ENCODE data around the gene CALML5. TPM values are rescaled to one million over a fixed set of nuclear protein-coding genes. Genes with fewer than 3 reads are reported as not detected.

CALML5 gene
- total and polyA plus RNA-seq, 9 of the 15 experiments (the other 6 are each of a cell fraction or from before 2014, with no cell fraction given): not detected

DNA sequence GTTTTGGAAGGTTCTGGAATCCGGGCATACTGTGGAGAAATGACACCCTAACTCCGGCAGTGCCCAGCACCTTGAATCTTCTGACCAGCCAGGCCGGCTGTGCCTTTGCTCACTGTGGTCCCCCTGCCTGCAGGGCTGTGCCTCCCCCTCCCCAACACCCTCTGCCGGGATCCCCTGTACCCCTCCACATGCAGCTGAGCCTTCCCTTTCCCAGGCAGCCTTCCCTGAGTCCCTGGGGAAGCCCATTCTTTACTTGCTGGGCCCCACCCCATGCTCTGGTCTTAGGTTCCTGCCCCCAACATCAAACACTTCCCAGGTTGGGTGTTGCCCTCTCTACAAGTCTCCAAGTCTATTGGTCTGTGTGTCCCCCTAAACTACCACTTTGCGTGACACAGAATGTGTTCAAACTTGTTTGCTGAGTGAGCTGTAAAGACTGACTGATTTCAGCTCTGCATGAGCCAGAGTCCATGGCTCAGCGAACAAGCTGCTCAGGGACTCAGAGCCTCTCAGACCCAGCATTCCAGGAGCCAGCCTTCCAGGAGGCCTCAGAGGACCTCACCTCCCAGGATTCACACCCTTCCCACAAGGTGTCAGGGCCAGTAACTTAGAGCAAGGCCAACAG lies 31.6 kb downstream of the CALML5 start:
- 91% methylated on average over 5 of the region's 6 CpGs for WGBS (ENCODE audit: insufficient coverage, low coverage, missing lambda C conversion rate)
- Histone ChIP-seq H3K36me3 (ENCODE audit: control insufficient read depth, insufficient read depth, low read length) (peaks cover 44% of the 10 kb centered on the region; the same call in 2 of the 3 replicates), H3K79me2 (ENCODE audit: control insufficient read depth, insufficient read depth, low read length) (peaks cover 96% of the 10 kb centered on the region), H3K4me1 (replicated peaks in 1 of 2; ENCODE audit: control insufficient read depth in 2 of 2, insufficient read depth in 2 of 2, low read length in 2 of 2) (peaks cover 46 to 55% of the 10 kb centered on the region in 2 experiments), H3K9me1 (ENCODE audit: control insufficient read depth, insufficient read depth, low read length) (no peaks in the 10 kb centered on the region), H3K27me3 (ENCODE audit: control insufficient read depth in 2 of 2, insufficient read depth in 2 of 2, low read length in 2 of 2) (no peaks in the 10 kb centered on the region), H3K9ac (ENCODE audit: insufficient read depth in 1 of 2, low read depth in 2 of 2, low read length in 2 of 2) (peak overlapping the region in 1 of 2 experiments; percentile 69; a peak in 2 of 4 replicates), H3K4me3 (no peak overlapping the region), H4K20me1 (replicated peaks; ENCODE audit: control insufficient read depth, insufficient read depth, low read length) (no peaks in the 10 kb centered on the region), H3K27ac (ENCODE audit: extremely low read depth, low read depth, low read length) (peak overlapping the region; percentile 63), H2AFZ (ENCODE audit: low read depth, low read length) (no peak overlapping the region), H3K9me3 (replicated peaks; ENCODE audit: control insufficient read depth, insufficient read depth, low read depth, low read length) (peaks cover 7% of the 10 kb centered on the region), H3K4me2 (ENCODE audit: insufficient read depth, low read length) (peak overlapping the region; percentile 40)
- CTCF ChIA-PET (ENCODE audit: low intra/inter-chr PET ratio): no interaction called here
- intact Hi-C loops (cut with micrococcal nuclease): no loop called here
- in situ Hi-C loops (cut with MboI): no loop called here
- POLR2A ChIA-PET: interaction anchor here (0.5 to 2.0 kb wide), 7 partner anchors 8 to 422 kb away, joined by 3 to 10 read pairs (median 4); partner anchors contain the start of genes ANKRD16 and FBH1
- no peak for FAIRE-seq
- ATAC-seq: no peak
- no peak for TF ChIP-seq RBM25 (IDR thresholded peaks at IDR 0.05; ENCODE audit: low read depth, low read length, severe bottlenecking)
- TF ChIP-seq ZBTB7A (IDR thresholded peaks at IDR 0.05; ENCODE audit: borderline replicate concordance, control insufficient read depth, low read depth, low read length): 0 out of 2 replicates have a peak, but pooled peaks have one; percentile 14
- BruUV-seq (replicated peaks): no TSS peak
- no peak for DNase-seq (ENCODE audit: extremely low read depth in 1 of 4, low spot score in 3 of 4)

DNA sequence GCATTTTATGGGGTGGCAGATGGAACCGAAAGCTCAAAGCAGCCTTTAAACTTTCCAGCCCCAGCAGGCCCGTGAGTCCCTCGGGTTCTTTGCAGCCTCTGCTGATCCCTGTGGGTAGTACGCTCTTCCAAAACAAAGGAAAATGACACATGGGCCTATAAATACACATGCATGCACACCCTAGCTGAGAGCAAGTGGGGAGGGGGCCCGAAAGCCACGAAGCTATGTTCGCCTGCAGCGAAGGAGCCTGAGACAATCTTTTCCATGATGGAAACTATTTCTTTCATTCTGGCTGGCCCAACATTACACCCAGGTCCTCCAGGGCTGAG lies 32.2 kb downstream of the CALML5 start:
- H3K27me3 ChIP-seq (ENCODE audit: control insufficient read depth in 2 of 2, insufficient read depth in 2 of 2, low read length in 2 of 2): no peaks in the 10 kb centered on the region
- H3K79me2 ChIP-seq (ENCODE audit: control insufficient read depth, insufficient read depth, low read length): peaks cover 99% of the 10 kb centered on the region
- H3K9ac ChIP-seq (ENCODE audit: insufficient read depth in 1 of 2, low read depth in 2 of 2, low read length in 2 of 2): peak overlapping the region in 1 of 2 experiments; percentile 56; a peak in 1 of 4 replicates
- no peaks in the 10 kb centered on the region for H3K9me1 ChIP-seq (ENCODE audit: control insufficient read depth, insufficient read depth, low read length)
- peak overlapping the region; percentile 63; the same call in 1 of the 2 replicates for H3K4me2 ChIP-seq (ENCODE audit: insufficient read depth, low read length)
- peak overlapping the region; percentile 63 for H3K27ac ChIP-seq (ENCODE audit: extremely low read depth, low read depth, low read length)
- BruUV-seq (replicated peaks): no TSS peak
- no peak overlapping the region for H2AFZ ChIP-seq (ENCODE audit: low read depth, low read length)
- FAIRE-seq (no peak), ATAC-seq (no peak), DNase-seq (ENCODE audit: extremely low read depth in 1 of 4, low spot score in 3 of 4) (no peak)
- H3K36me3 ChIP-seq (ENCODE audit: control insufficient read depth, insufficient read depth, low read length): peaks cover 44% of the 10 kb centered on the region; the same call in 2 of the 3 replicates
- no peak overlapping the region for H3K4me3 ChIP-seq
- in situ Hi-C loops (cut with MboI): no loop called here
- H3K9me3 ChIP-seq (replicated peaks; ENCODE audit: control insufficient read depth, insufficient read depth, low read depth, low read length): peaks cover 7% of the 10 kb centered on the region
- H3K4me1 ChIP-seq (replicated peaks in 1 of 2; ENCODE audit: control insufficient read depth in 2 of 2, insufficient read depth in 2 of 2, low read length in 2 of 2): peaks cover 50 to 60% of the 10 kb centered on the region in 2 experiments
- H4K20me1 ChIP-seq (replicated peaks; ENCODE audit: control insufficient read depth, insufficient read depth, low read length): no peaks in the 10 kb centered on the region
- WGBS (ENCODE audit: insufficient coverage, low coverage, missing lambda C conversion rate): 60% methylated on average over 8 of the region's 8 CpGs
- ChIA-PET CTCF (ENCODE audit: low intra/inter-chr PET ratio) (no interaction called here), POLR2A (interaction anchor here (0.5 to 2.0 kb wide), 6 partner anchors 9 to 423 kb away, joined by 3 to 10 read pairs (median 4); partner anchors contain the start of genes ANKRD16 and FBH1)
- TF ChIP-seq, protein P1, sequence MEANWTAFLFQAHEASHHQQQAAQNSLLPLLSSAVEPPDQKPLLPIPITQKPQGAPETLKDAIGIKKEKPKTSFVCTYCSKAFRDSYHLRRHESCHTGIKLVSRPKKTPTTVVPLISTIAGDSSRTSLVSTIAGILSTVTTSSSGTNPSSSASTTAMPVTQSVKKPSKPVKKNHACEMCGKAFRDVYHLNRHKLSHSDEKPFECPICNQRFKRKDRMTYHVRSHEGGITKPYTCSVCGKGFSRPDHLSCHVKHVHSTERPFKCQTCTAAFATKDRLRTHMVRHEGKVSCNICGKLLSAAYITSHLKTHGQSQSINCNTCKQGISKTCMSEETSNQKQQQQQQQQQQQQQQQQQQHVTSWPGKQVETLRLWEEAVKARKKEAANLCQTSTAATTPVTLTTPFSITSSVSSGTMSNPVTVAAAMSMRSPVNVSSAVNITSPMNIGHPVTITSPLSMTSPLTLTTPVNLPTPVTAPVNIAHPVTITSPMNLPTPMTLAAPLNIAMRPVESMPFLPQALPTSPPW (CRISPR knock-in tag; IDR thresholded peaks at IDR 0.05): peak; percentile 14
- TF ChIP-seq, protein P2, sequence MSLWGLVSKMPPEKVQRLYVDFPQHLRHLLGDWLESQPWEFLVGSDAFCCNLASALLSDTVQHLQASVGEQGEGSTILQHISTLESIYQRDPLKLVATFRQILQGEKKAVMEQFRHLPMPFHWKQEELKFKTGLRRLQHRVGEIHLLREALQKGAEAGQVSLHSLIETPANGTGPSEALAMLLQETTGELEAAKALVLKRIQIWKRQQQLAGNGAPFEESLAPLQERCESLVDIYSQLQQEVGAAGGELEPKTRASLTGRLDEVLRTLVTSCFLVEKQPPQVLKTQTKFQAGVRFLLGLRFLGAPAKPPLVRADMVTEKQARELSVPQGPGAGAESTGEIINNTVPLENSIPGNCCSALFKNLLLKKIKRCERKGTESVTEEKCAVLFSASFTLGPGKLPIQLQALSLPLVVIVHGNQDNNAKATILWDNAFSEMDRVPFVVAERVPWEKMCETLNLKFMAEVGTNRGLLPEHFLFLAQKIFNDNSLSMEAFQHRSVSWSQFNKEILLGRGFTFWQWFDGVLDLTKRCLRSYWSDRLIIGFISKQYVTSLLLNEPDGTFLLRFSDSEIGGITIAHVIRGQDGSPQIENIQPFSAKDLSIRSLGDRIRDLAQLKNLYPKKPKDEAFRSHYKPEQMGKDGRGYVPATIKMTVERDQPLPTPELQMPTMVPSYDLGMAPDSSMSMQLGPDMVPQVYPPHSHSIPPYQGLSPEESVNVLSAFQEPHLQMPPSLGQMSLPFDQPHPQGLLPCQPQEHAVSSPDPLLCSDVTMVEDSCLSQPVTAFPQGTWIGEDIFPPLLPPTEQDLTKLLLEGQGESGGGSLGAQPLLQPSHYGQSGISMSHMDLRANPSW (CRISPR knock-in tag; IDR thresholded peaks at IDR 0.05): no peak
- TF ChIP-seq DEAF1 (CRISPR knock-in tag; IDR thresholded peaks at IDR 0.05): no peak
- intact Hi-C loops (cut with micrococcal nuclease): no loop called here
